ENCODE data around the gene METTL1. TPM values are rescaled to one million over a fixed set of nuclear protein-coding genes. Genes with fewer than 3 reads are reported as not detected.

METTL1 gene
- total RNA-seq, 4 donors from 2014 or later, result 4.8 to 11.0 (median 7.8) TPM

- Histone ChIP-seq H3K4me3 (peak overlapping the region in 1 of 2 donors; percentile 50), H3K36me3 (no peaks in the 10 kb centered on the region), H3K27me3 (peaks cover 77% of the 10 kb centered on the region), H3K9me3 (no peaks in the 10 kb centered on the region), H3K27ac (no peak overlapping the region), H3K4me1 (peaks cover 4 to 45% (median 31%) of the 10 kb centered on the region in 3 donors)
- no peak for ATAC-seq
- TF ChIP-seq POLR2AphosphoS5 (IDR thresholded peaks at IDR 0.05) (no peak), CTCF (IDR thresholded peaks at IDR 0.05) (no peak), POLR2A (IDR thresholded peaks at IDR 0.05) (no peak), EP300 (IDR thresholded peaks at IDR 0.05) (no peak)
- WGBS, 2 donors (ENCODE audit: low coverage in 1 of 2), result 0 to 16% methylated on average over 1 to 7 of the region's 7 CpGs
These were observed 32.5 kb downstream of the METTL1 start for GRCh38 chr12:57739387-57739786.

GRCh38 chr12:57738661-57739237, 33.2 kb downstream of the METTL1 start, which contains the start of gene AGAP2:
Gene AGAP2, minus strand, starts transcription at chr12:57738742. Its CDS starts 496 bp downstream, at chr12:57738246.
- TF ChIP-seq POLR2AphosphoS5 (IDR thresholded peaks at IDR 0.05), result no peak
- TF ChIP-seq POLR2A (IDR thresholded peaks at IDR 0.05), result no peak
- H3K27ac ChIP-seq, result peak within 1 kb of the TSS in 1 of 4 donors; percentile 38
- WGBS, 2 donors (ENCODE audit: low coverage in 1 of 2), result 0 to 4% methylated on average over 4 to 21 of the region's 36 CpGs
- H3K27me3 ChIP-seq, result peaks cover 83% of the 10 kb centered on the region
- no peak for ATAC-seq
- no peaks in the 10 kb centered on the region for H3K36me3 ChIP-seq
- peak within 1 kb of the TSS; percentile 3 to 50 for H3K4me3 ChIP-seq
- no peaks in the 10 kb centered on the region for H3K9me3 ChIP-seq
- H3K4me1 ChIP-seq, result peaks cover 4 to 39% (median 31%) of the 10 kb centered on the region in 3 donors

- Histone ChIP-seq H3K4me1 (peaks cover 4 to 39% (median 31%) of the 10 kb centered on the region in 3 donors), H3K27ac (peak overlapping the region in 1 of 4 donors; percentile 38), H3K4me3 (peak overlapping the region; percentile 3 to 50), H3K9me3 (no peaks in the 10 kb centered on the region), H3K27me3 (peaks cover 92% of the 10 kb centered on the region), H3K36me3 (no peaks in the 10 kb centered on the region)
- TF ChIP-seq POLR2A (IDR thresholded peaks at IDR 0.05) (no peak), CTCF (IDR thresholded peaks at IDR 0.05) (peak in 2 of 4 experiments; percentile 26 to 35), EP300 (IDR thresholded peaks at IDR 0.05) (no peak)
- 0% methylated on average over 2 of the region's 110 CpGs; no CpG with 5 or more reads in 1 of the 2 donors for WGBS, 2 donors (ENCODE audit: low coverage in 1 of 2)
- ATAC-seq, result peak; percentile 10
These were observed 34.1 kb downstream of the METTL1 start for GRCh38 chr12:57737467-57738460.

- TF ChIP-seq POLR2AphosphoS5 (IDR thresholded peaks at IDR 0.05) (no peak), POLR2A (IDR thresholded peaks at IDR 0.05) (no peak), CTCF (IDR thresholded peaks at IDR 0.05) (no peak), EP300 (IDR thresholded peaks at IDR 0.05) (no peak)
- H3K27me3 ChIP-seq, result peaks cover 98% of the 10 kb centered on the region
- H3K4me1 ChIP-seq, result peaks cover 4 to 39% (median 31%) of the 10 kb centered on the region in 3 donors
- peak overlapping the region in 1 of 4 donors; percentile 38 for H3K27ac ChIP-seq
- no peaks in the 10 kb centered on the region for H3K9me3 ChIP-seq
- peak overlapping the region in 1 of 2 donors; percentile 50 for H3K4me3 ChIP-seq
- no peak for ATAC-seq
- WGBS, 2 donors (ENCODE audit: low coverage in 1 of 2), result 0 to 60% methylated on average over 2 to 4 of the region's 31 CpGs
- H3K36me3 ChIP-seq, result no peaks in the 10 kb centered on the region
These were observed 35.0 kb downstream of the METTL1 start for GRCh38 chr12:57736741-57737466.
